GM21723 (cell line): ENCODE data around the gene PDCD1.
A peak's percentile ranks its signal among the peaks of the same experiment; 100 is the strongest.
"Not testable (repeated sequence)": the region's sequence is repeated elsewhere in the genome, so short reads cannot be mapped to it uniquely, and the experiment has no call there.

ENCODE experiments used
- ATAC-seq: cut with Tn5 transposase; IDR thresholded peaks from one replicate; pipeline ENCODE4 v1.9.1; 2021; ENCODE audit warnings: mild to moderate bottlenecking, moderate library complexity; ENCODE audit not compliant: unreplicated experiment

PDCD1 gene

DNA sequence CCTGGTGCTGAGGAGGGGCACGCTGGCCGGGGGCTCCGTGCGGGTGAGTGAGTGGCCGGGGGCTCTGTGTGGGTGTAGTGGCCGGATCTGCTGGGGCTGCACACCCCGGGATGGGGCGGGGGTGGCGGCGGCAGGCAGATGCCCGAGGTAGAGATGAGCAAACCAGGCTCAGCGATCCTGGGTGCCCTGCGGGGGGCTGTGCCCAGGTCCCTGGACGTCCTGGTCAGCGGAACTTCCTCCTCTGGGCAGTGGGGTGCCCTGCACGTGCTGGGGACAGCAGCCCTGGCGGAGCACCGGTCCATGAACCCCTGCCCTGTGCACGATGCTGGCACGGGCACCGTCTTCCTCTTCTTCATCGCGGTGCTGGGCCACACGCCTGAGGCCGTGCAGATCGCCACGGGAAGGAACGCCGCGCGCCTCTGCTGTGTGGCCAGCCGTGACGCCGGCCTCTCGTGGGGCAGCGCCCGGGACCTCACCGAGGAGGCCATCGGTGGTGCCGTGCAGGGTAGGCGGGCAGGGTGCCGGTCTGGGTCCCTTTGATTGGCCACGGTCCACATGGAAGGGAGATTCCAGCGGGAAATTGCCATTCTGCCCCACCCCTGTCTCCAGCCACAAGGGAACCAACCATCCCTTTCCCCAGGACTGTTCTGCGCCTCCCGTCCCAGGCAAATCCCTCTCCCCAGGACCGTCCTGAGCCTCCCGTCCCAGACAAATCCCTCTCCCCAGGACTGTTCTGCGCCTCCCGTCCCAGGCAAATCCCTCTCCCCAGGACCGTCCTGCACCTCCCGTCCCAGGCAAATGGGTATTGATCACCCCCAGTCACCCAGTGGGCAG is 43.8 kb downstream of the PDCD1 start:
- ATAC-seq = no peak

DNA sequence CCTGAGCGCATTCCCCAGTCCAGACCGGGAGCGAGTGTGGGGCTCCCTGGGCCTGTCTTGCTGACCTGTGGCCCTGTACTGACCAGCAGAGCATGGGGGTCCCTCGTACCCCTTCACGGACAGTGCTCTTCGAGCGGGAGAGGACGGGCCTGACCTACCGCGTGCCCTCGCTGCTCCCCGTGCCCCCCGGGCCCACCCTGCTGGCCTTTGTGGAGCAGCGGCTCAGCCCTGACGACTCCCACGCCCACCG is 44.4 kb downstream of the PDCD1 start:
- ATAC-seq = no peak

DNA sequence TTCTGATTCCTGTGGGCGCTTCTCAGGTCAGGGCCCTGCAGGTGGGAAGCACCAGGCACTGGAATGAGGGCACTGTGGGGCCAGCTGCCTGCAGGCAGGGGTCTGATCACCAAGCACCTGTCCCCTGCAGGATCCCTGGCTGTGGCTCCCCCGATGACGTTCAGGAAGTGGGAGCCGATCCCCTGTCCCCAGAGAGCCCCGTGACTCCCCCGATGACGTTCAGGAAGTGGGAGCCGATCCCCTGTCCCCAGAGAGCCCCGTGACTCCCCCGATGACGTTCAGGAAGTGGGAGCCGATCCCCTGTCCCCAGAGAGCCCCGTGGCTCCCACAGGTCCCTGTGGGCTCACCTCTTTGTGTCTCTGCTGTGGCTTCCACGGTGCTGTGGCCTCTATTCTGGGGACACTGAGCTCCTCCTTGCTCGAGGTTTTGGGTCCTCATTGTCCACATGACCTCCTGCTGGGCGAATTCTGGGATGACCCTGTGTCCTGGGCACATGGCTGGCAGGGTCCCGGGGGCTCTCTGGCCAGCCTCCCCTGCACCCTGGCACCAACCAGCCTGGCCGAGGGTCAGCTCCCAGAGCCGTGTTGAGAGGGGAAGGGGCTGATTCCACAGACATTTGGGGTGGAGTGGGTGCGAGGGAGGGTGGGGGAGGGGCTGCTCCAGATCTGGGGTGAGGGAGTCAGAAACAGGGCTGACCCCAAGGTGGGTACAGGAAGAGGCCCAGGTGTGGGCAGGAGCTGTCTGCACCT is 44.9 kb downstream of the PDCD1 start:
- ATAC-seq = peak; percentile 36

DNA sequence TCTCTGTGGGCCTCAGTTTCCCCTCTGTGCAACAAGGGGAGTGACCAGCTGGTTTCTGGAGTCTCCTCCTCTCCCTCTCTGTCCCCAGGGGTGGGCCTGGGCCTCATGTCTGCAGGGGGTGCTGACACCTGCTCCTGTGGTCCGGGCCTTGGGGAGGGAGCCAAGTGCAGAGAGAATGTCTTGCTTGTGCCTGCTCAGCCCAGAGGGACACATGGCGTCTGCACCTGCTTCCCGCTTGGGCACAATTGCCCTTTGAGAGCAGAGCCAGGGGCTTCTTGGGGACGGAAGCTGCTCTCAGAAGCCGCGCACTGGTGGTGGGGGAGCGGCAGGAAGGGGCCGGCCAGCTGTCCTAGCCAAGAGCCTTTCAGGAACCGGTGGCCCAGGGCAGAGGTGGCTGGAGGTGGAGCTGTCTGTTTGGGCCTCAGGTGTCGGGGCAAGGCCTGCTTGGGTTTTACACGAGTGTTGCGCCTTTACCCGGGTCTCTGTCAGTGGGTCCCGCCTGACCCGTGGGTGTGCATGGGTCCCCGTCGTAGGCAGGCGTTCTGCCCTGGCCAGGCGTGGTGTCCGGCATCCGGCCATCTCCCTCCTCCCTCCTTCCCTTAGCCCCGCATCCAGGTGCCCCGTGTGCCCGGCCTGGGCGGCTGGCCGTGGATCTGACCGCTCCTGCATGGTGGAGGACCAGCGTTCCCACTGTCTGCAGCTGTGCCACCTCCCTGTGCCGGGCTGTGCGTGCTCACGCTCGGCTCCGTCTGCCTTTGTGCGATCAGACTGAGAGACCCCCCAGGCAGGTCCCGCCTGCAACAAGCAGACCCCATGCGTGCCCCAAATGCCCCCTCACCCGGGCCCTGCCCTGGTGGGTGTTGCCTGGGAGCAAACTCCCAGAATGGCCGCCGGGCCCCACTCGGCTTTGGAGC is 45.7 kb downstream of the PDCD1 start:
- ATAC-seq = no peak

DNA sequence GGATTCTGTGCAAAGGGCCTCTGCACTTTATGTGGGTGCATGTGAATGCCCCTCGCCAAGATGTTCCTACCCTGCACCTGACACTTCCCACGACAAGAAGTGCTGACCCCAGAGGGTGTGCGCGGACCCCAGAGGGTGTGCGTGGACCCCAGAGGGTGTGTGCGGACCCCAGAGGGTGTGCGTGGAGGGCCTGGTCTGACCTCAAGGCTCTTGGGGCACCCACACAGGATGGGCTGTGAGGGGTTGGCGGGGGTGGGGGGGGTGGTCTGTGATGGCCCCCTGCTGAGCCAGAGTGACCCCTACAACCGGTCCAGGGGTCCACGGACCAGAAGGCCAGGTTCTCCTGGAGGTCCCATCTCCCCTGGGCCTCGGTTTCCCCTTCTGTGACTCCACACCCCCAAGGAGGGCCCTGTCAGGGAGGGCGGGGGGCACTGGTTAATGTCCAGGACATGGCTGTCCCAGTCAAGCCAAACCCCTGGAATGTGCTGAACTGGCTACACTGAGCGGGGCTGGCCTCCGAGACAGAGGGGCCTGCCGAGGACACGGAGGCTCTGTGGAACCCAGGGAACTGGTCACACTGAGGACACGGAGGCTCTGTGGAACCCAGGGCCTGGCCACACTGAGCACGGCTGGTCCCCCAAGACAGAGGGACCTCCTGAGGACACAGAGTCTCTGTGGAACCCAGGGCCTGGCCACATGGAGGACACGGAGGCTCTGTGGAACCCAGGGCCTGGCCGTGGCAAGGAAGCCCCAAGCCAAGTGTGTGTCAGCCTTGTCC is 46.6 kb downstream of the PDCD1 start:
- no peak for ATAC-seq

DNA sequence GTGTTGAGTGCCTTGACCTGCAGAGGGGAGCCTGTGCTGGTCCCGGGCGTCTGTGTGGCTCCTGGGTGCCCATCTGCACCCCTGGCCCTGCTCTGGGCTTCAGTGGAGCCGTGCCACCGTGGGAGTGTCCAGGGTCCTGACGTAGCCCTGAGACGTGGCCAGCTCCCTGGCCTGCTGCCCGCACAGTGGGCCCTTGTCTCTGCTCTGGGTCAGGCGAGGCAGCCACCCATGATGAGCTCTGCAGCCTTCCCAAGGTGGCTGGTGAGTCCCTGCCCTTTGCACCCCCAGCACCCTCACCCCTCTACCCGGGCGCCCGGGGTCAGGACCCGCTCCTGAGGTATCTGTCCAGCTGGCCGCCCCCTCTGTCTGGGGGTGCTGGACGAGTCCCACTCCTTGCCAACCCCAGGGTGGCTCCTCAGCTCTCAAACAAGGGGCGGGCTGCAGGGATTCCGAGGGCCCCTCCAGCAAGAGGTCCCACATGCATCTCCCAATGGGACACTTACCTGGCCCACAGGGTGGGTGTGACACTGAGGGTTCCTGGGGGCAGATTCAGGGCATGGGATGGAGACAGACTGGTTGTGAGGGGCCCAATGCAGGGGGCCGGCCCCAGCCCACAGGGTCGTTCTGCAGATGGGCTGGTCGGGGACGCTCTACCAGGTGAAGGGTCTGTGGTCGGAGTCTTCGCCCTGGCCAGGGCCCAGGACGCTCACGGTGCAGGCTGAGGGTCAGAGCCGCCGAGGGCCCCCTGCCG is 47.3 kb downstream of the PDCD1 start:
- ATAC-seq = no peak

DNA sequence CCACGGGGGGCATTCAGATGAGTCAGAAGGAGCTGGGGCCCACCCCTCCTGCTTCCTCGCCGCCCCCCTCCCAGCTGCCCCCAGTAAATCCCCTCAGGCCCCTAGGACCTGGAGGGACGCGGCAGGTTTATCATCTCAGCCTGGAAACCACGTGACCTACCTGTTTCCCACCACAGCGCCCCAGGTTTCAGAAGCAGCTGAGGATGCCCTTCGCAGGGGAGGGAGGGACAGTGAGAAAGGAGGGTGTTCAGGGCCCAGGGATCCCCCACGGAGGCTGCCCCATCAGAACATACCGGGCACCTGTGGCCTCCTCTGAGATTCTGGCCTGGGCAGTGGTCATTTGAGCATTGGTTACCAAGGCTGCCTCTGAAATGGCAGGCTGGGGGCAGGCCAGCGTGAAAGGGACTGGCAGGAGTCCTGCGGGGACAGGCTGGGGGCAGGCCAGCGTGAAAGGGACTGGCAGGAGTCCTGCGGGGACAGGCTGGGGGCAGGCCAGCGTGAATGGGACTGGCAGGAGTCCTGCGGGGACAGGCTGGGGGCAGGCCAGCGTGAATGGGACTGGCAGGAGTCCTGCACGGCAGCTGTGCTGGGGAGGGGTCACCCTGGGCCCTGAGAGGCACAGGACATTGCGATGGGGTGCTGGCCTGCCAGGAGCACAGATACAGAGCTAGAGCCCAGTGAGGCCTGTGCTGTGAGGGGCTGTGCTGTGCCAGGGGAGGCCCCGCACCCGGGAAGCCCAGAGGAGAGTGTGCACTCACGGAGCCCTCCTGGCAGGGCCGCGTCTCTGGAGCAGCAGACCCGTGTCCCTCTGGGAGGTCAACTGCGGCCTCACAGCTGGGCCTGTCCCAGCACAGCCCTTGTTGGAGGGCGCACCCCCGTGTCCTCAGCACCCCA is 48.1 kb downstream of the PDCD1 start:
- ATAC-seq = no peak

DNA sequence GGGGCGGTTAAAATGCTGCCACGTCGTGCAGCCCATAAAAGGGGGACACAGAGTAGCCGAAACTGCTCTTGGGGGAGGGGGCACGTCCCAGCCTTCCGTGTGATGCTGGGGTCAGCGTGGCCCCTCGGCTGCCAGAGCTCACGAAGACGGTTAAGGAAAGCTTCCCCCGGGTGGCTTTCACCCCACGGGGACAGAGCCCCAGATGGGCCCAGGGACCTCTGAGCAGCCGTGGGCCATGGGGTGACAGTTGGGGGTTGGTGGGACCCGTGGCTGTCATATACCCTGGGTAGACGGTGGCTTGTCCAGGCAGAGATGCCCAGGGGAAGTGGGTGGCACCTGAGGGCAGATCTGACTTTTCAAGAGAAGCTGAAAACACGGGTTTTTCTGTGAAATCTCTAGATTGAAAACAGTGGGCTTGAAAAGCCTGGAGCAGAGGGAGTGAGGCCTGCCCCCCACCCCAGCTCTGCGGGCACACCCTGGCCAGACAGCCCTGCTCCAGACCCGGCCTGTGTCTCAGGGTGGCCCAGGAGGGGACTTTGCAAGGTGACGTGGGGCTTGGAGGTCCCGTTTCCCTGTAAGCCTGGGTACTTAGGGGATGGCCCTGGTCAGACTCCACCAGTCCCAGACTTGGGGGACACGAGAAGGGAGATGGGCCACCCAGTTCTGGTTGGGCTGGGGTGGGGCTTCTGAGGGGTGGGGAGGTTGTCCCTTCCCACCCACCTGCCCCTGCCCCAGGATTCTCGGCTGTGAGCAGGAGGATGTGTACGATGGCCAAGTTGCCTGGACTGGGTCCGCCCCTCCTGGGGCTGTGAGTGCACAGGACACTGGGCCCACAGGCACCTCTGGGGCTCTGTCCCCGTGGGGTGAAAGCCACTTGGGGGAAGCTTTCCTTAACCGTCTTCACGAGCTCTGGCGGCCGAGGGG is 49.0 kb downstream of the PDCD1 start:
- no peak for ATAC-seq

DNA sequence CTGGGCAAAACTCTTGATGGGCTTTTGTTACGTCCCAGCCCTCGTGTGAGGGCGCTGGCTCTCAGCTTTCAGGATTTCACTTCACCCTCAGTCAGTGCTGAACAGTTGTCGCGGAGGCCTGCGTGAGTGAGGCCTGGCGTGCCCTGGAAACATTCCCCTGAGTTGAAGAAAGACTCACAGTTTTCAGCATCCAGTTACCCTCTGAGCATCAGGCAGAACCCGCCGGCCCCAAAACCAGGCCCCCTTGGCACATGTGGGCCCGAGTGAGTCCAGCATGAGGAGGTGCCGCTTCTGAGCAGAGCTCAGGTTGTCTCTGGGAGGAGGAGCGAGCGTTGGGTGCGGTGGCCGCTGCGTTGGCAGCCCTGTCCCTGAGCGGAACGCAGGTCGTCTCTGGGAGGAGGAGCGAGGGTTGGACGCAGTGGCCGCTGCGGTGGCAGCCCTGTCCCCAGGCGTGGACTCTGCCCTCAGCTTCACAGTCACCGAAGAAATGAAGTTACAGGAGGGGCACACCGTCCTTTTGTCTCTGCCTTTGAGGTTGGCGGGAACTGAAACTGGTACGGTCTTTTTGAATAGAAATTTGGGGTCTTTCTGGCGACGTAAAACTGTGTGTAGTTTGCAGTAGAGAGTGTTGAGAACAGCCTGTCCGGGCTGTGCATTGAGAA is 49.8 kb downstream of the PDCD1 start, which contains the start of gene NEU4:
NEU4 (plus strand) TSS at position 473 of the 662 bp plus-strand sequence. CDS start 5,292 bp downstream, outside the sequence.
- ATAC-seq = no peak

DNA sequence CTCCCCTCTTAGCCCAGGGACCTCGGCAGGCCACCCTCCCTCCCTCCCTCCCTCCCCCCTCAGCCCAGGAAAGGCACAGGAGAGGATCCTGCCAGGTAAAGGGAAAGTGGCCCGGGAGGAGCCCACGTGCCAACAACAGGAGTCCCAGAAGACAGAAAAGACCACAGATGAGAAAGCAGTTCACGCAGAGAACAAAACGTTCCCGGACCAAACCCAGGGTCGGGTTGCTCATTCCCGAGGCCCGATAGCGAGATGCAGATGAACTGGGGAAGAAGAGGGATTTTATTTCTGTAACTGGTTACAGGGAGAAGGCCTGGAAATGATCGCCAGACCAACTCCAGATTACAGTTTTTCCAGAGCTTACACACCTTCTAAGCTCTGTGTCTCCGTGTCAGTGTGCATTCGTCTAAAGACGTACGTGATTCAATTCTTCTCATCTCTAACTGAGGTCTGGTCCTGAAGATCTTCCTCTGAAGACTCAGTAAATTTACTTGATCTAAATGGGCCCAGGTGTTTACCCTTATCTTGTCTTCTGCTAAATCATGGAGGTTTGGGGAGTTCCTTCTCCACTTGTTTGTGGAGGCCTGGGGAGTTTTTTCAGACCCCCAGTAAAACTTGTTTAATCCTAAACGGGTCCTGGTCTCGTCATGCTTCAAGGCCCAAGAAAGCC is 50.5 kb downstream of the PDCD1 start:
- no peak for ATAC-seq

DNA sequence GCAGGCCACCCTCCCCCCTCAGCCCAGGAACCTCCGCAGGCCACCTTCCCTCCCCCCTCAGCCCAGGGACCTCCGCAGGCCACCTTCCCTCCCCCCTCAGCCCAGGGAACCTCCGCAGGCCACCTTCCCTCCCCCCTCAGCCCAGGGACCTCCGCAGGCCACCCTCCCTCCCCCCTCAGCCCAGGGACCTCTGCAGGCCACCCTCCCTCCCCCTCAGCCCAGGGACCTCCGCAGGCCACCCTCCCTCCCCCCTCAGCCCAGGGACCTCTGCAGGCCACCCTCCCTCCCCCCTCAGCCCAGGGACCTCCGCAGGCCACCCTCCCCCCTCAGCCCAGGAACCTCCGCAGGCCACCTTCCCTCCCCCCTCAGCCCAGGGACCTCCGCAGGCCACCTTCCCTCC is 52.5 kb downstream of the PDCD1 start:
- ATAC-seq = not testable (repeated sequence)

DNA sequence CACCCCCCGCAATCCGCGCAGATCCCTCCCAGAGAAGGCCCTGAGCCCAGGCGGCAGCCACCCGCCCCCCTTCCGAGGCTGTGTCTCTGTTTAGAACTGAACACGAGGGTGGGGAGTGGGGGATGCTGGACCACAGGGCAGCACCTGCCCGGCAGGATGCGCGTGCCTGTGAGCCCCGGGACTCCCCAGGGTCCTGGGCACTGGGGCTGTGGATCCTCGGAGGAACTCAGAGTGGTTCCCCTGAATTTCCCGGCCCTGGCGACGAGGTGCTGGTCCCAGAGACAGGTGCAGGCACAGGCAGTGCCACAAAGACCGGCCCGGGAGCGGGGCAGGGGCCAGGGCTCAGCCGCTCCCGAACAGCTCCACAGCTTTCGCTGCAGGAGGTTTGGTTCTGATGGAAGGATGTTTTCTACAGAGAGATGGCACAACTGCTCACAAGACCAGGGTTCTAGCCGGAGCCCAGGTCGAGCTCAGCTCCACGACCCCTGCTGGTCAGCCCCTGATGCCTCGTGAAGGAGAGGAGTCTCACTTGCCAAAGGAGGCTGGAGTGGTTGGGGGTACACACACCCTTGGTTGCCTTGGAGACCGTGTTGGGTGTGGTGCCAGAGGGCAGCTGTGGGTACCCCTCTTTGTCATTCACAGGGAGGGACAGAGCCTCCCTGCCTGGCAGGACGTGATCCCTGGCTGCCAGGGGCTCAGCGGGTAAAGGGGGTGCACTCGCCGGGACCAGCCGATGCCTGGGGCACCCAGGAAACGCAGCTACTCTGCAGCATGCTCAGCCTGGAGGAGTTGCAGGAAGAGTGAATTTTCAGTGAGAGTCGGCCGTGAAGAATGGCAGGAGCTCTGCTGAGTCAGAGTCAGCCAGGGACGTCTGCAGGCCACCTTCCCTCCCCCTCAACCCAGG is 54.1 kb downstream of the PDCD1 start:
- no peak for ATAC-seq

DNA sequence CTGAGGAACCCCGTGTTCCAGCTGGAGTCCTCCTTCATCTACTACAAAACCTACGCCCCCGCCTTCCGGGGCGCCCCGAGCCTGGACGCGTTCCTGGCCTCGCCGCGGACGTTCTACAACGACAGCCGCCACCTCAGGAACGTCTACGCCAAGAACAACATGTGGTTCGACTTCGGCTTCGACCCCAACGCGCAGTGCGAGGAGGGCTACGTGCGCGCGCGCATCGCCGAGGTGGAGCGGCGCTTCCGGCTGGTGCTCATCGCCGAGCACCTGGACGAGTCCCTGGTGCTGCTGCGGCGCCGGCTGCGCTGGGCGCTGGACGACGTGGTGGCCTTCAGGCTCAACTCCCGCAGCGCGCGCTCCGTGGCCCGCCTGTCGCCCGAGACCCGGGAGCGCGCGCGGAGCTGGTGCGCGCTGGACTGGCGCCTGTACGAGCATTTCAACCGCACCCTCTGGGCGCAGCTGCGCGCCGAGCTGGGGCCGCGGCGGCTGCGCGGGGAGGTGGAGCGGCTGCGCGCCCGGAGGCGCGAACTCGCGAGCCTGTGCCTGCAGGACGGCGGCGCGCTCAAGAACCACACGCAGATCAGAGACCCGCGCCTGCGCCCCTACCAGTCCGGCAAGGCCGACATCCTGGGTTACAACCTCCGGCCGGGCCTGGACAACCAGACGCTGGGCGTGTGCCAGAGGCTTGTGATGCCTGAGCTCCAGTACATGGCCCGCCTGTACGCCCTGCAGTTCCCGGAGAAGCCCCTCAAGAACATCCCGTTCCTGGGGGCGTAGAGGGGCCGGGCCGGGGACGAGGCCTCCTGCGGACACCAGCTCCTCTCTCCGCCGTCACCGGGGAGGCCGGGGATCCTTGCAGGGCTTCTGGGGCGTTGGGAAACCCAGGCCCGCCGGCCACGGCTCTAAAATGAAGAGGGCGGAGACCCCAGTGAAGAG is 55.0 kb downstream of the PDCD1 start:
- ATAC-seq = no peak

DNA sequence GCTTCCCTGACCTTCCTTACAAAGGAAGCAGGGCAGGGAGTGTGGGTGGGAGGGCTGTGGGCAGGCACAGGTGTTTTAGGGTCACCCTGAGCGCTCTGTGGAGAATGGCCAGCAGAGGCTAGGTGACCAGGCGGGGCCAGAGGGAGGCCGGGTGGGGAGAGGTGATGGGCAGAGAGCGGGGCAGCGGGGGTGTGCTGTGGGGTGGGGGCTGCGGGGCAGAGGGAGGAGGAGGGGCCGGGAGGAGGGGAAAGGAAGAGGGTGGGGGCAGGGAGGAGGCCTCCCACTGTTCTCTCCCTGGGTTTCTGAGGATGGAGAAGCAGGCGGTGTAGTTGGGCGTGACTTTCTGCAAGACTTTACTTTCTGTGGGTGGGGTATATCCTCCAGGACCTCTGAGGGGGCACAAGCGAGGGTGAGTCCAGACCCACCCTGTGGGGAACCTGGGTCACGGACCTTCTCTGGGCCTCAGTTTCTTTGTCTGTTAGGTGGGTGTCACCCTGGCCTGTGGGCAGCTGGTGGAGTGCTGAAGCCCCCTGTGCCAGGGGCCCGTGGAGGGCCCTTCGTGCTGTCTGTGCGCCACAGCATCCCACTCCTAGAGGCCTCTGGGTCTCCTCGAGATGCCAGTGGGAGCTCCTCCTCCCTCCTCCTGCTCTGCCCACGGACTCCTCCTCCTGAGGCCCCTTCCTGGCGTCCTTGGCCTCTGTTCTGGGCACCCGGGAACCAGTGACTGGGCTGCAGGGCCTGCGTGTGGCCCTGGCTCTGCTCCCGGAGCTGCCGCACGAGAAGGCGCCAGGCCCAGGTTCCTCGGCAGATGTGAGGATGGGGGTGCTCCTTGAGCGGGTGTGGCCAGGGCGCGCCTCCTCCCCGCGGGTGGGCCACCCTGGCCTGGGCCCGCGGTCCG is 56.0 kb downstream of the PDCD1 start:
- ATAC-seq = no peak
